TTC549 (cell line): ENCODE measurements around the gene TRPC3.
"Not testable (repeated sequence)": the region's sequence is repeated elsewhere in the genome, so short reads cannot be mapped to it uniquely, and the experiment has no call there.

Experiments used
- FAIRE-seq: peaks from 2 replicates; lab custom pipeline; 2012; peaks lifted over from hg19 to GRCh38; lab: Jason Lieb, UNC

TRPC3 gene

DNA sequence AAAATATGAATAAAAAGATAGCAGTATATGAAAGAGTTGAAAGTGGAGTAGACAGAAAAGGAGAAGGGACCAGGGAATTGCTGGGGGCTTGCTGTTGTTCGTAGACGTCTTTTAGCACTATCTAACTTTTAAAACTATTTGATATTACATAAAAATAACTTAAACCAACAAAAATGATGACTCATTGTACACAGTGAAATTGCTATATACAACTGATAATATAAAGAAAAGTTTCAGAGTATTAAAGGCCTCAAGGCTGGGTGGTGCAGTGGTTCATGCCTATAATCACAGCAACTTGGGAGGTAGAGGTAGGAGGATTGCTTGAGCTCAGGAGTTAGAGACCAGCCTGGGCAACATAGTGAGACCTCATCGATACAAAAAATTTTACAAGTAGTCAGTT is 5.2 kb downstream of the TRPC3 start:
- FAIRE-seq: no peak

DNA sequence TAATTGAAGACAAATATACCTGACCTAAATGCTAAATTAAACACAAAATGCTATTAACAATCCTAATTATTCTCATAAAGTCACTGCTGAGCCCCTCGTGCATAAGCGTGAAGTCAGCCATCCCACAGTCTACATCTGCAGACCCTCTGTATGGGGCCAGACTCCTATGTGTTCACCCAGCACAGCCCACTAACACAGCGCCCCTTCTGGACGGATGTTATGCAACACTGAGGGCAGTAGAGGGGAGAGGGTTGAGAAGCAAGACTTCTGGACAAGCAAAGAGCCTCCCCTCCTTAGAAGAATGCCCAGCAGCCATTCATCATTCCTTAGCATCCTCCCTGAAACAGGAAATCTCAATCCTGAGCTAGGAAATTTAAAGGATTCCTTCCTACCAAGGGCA is 7.9 kb downstream of the TRPC3 start:
- no peak for FAIRE-seq

- FAIRE-seq: no peak
Observed at GRCh38 chr4:121939690-121940089, 12.2 kb downstream of the TRPC3 start.

DNA sequence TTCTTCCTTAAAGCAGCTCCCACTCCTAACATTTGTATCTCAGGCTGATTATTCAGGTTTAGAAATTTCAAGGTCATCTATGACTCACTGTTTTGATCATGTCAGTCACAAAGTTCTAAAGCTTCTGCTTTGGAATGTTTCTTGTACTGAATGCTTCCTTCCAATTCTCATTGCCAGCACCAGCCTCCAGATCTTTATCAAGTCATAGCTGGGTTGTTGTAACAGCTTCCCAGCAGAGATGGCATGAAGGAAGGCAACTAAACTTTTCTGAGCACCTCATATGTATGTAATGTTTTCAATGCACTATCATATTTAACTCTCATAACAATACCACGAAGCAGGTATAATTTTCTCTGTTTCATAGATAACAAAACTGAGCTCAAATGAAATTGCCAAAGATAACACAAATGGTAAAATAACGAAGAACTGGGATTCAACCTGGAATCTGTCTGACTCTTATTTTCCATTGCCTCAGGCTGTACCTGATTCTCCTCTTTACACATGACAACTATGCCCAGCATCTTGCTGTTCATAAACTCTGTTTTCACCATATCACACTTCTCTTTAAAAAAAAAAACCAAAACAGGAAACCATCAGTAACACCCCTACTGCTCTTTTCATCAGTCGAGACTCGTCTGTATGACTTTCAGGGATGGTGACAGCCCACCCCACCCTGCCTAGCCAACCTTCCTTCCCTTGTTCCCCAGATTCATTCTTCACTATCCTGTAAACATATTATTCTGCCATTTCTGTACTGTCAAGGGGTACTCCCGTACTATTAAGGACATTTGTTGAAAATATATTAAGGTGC is 13.4 kb downstream of the TRPC3 start:
- no peak for FAIRE-seq

DNA sequence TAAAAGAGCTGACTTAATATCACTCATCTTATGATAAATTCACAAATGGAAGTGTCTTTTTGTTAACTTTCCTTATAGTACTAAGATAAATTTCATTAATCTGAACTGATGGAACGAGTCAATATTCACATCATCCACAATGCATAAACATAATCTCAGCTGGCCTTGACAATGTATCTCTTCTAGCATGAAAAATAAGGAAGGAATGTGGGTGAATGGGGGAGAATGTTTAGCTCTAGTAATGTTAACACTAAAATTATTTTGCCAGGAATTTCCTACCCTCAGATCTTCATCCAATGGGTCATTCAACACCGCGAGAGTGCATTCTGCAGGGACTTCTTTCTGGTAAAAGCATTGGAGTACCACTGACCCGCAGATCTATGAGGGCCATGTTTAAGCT is 15.8 kb downstream of the TRPC3 start:
- no peak for FAIRE-seq

DNA sequence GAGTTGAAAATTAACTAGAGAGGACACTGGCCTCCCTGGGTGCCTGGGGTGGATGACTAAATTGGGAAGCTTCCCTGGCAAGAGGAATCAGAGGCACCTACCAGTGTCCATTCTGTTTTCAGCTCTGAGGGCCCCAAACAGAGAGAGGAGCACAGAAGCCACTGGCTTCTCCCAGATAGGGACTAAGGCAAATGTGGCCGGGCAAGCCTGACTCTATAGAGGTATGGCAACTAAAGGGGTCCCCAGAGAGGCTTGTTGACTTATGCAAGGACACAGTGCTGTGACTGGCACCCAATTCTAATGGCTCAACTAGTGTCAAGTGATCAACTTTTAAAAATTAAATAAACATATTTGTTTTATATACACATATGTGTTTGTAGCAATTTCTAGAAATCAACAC is 17.2 kb downstream of the TRPC3 start:
- no peak for FAIRE-seq

DNA sequence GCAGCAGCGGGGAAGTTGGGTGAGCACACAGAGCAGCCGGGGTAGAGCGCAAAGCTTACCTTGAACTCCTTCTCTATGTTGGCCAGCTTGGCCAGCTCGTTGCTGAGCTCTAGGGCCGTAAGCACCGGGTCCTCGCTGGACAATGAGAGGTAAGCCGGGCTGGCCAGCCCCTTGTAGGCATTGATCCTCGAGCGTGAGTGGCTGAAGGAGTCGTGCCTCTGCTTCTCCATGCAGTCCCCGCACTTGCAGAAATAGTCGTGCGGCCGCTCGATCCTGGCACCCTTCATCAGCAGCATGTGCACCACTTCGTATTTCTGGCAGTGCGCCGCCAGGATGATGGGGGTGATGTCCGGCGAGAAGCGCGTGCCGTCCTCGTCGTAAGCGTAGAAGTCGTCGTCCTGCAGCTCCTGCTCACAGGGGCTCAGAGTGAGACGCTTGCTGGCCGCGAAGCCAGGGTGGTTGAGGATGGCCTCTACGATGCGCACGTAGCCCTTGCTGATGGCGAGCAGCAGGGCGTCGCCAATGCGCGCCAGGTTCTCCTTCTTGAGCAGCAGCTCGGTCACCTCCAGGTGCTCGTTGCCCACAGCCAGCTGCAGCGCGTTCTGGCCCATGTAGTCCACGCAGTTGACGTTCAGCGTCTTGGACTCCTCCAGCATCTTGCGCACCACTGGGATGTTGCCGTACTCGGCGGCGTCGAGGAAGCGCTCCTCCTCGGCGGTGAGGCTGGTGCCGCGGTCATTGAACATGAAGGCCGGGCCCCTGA is 19.5 kb downstream of the TRPC3 start:
- no peak for FAIRE-seq

DNA sequence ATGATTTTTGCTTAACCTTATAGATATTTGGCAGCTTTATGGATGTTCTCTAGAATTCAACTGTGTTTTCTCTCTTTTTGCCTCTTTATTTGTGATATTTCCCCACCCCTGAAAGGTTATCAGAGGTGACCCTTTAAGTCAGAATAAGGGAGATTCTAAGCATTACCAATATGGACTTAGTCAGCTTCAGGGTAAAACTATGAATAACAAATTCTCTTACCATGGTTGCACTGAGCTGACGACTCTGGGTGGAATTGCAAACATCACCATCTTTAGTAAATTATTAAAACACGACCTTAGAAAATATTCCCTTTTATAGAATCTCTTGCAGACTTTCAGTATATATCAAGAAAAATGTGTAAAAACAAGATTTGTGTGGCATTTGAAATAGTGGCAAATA is 21.6 kb downstream of the TRPC3 start:
- no peak for FAIRE-seq

DNA sequence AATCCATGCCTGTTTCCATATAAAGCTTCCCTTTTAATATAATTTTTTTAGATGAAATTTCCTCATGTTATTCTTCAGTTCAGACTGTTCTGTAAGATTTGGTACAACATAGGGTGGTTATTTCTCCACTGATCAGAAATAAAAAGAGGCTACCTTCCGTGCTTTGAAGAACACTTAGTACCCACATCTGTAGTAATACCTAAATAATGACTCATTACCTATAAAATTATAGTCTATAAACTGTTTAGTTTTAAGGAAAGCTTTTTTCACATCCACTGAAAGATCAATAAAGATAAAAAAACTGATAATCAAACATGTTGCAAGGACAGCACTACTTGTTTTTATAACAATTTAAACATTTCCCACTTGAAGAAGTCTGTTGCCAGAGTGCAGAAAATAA is 23.9 kb downstream of the TRPC3 start:
- FAIRE-seq: no peak

GRCh38 chr4:121926490-121926889 is 25.4 kb downstream of the TRPC3 start:
- not testable (repeated sequence) for FAIRE-seq

GRCh38 chr4:121923306-121923705 is 28.6 kb downstream of the TRPC3 start:
- no peak for FAIRE-seq

- FAIRE-seq: no peak
Observed at GRCh38 chr4:121913667-121914066, 38.2 kb downstream of the TRPC3 start.

DNA sequence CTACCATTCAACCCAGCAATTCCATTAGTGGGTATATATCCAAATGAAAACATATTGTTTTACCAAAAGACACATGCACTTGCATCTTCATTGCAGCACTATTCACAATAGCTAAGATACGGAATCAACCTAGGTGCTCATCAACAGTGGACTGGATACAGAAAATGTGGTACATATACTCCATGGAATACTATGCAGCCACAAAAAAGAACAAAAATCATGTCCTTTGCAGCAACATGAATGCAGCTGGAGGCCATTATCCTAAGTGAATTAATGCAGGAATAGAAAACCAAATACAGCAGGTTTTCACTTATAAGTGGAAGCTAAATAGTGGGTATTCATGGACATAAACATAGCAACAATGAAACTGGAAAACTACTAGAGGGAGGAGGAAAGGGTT is 43.5 kb downstream of the TRPC3 start:
- FAIRE-seq: no peak

- FAIRE-seq: peak; percentile 92
Observed at GRCh38 chr4:121900132-121900983, 51.5 kb downstream of the TRPC3 start.

DNA sequence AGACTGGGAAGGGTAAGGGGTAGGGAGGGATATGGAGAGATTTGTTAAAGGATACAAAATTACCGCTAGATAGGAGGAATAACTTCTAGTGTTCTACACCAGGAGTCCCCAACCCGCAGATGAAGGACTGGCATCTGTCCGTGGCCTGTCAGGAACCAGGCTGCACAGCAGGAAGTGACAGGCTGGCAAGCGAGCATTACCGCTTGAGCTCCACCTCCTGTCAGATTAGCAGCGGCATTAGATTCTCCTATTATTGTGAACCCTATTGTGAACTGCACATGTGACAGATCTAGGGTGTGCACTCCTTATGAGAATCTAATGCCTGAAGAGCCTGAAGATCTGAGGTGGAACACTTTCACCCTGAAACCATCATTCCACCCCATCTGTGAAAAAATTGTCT is 53.7 kb downstream of the TRPC3 start:
- no peak for FAIRE-seq

DNA sequence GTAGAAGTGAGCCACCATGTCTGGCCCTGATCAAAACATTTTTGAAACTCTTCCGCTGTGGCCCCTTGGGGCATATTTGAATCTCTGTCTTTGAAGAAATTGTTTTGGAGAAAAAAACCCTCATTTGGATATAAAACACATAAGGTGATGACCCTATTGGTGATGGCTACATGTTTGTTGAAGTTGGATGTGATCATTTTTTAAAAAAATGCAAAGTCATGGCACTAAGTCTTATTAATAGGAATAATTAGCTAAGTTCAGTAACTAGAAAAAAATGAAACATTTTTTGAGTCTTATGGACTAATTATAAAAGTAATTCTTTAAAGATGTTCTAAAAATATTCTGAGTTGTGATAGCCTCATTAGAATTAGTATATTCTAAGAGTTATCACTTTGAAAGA is 63.7 kb downstream of the TRPC3 start:
- FAIRE-seq: no peak

DNA sequence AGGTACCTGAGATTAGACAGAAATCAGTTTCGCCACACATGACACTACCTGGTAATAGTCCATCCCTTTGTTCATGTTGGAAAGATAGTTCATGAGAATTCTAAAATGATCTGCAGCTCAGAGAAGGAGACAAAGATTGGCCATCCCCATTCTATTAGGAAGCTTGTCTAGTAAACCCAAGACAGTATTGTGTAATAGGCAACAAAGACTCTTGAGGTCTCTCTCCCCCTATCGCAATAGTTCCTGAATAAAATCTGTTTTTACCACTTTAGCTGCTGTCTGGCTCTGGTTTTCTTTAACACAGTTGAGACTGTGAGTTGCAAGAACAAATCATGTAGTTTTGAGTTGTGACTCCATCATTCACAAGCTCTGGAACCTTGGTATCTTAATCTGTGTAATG is 66.7 kb downstream of the TRPC3 start:
- FAIRE-seq: no peak

- no peak for FAIRE-seq
Observed at GRCh38 chr4:121881158-121881557, 70.7 kb downstream of the TRPC3 start.

DNA sequence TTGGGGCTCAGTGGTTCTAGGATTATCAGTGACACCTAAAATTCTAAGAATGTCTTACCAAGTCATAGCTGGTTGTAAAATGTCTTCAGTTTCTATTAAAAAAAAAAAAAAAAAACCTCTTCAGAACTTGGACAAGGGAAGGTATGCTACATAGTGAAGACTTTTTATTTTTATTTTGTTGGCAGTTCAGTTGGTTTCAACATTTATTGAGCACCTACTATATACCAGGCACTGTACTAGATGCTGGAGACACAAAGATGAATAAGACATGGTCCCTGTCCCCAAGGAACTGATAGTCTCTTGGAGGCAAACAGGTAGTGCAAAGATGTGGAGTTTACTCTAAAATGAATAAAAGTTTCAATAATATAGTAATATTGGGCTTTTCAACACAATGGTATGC is 72.7 kb downstream of the TRPC3 start:
- FAIRE-seq: no peak

DNA sequence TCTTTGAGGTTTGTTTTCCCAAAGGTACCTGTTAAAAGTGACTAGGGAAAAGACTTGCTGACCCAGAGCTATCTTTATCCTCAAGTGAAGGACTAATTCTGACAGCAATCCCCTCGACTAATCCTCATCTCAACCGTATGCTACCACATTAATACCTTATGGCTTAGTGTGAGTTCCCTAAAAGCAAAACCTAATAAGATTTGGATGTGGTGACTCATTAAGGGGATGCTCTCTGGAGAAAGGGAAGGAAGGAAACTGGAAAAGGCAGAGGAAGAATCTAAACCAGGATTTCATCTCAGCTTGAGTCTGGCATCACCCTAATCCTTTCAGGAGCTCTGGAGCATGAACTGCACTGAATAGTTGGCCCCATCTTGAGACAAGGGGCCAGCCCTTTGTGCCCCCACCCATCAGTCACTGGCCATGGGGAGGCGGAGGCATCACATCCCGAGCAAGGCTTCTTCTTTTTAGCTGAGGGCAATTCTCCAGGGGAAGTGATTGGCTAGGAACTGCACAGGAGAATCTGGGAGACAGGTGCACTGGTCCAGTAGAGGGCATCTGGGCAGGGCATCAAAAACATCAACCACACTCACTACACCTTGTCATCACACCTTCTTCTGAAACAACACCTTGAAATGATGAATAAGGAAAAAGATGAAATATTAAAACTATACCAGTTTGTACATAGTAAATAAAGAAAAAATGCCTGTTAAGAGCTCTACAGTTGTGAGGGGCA is 74.7 kb downstream of the TRPC3 start:
- FAIRE-seq: no peak

- no peak for FAIRE-seq
Observed at GRCh38 chr4:121876070-121876469, 75.8 kb downstream of the TRPC3 start.

- FAIRE-seq: no peak
Observed at GRCh38 chr4:121875652-121876051, 76.2 kb downstream of the TRPC3 start.
